Measurements from ENCODE around the gene ENTHD1. TPM values are rescaled to one million over a fixed set of nuclear protein-coding genes. Genes with fewer than 3 reads are reported as not detected.

ENTHD1 gene
- total RNA-seq, 1 experiment from 2014 or later = not detected

DNA sequence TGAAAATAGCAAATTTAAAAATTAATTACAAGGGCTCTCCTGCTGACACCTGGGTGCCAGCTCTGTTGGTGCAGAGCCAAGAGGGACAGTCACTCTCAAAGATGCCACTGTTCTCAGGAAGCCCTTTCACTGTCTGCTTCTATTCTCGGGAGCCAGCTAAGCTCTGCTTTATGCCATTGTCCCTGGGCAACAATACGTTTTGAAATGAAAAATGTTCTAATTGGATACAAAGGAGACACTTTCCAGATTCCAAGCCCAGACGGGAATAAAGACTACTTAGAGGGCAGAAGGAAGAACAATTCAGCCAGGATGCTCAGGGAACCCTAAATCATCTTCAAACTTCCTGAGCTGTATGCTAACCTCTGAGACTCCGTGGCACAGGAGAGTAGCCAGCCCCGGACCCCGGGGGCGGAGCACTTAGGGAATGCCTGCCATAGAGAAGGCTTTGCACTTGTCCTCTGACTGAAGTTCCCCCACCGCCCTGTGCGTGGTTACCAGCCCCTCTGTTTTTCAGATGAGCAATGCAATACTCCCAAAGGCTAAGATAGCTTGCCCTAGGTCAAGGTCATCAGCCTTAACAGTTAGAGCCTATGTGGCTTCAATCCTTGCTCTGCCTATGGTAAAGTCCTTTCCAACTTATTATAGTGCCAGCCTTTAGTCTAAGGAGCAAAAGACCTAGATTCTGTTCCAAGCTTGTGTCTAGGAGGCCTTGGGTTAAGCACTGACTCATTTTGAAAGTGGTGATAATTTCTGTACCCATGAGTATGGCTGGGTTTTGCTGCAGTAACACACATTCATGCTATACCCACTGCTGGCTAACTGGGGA lies 172.1 kb downstream of the ENTHD1 start:
- Histone ChIP-seq H3K4me1 (peaks cover 16% of the 10 kb centered on the region), H3K4me3 (ENCODE audit: low read depth, low read length) (no peak overlapping the region), H3K27me3 (replicated peaks; ENCODE audit: control insufficient read depth, insufficient read depth, low read length) (no peaks in the 10 kb centered on the region), H3K36me3 (ENCODE audit: control insufficient read depth, insufficient read depth, low read length) (no peaks in the 10 kb centered on the region; the same call in 1 of the 2 replicates), H3K9me3 (no peaks in the 10 kb centered on the region)
- Mint-ChIP-seq H3K4me3 (ENCODE audit: unreplicated experiment) (no peak overlapping the region), H3K27ac (ENCODE audit: unreplicated experiment) (no peak overlapping the region), H3K4me1 (ENCODE audit: low read depth, unreplicated experiment) (peaks cover 12% of the 10 kb centered on the region), H3K36me3 (ENCODE audit: insufficient read depth, unreplicated experiment) (no peaks in the 10 kb centered on the region), H3K9me3 (ENCODE audit: unreplicated experiment) (no peaks in the 10 kb centered on the region), H3K27me3 (ENCODE audit: insufficient read depth, unreplicated experiment) (no peaks in the 10 kb centered on the region)
- intact Hi-C loops (cut with micrococcal nuclease; ENCODE audit: unreplicated experiment) = loop anchor here (10.0 kb wide), 1 partner anchor 167 kb away; no protein-coding TSS in a partner anchor
- DNase-seq = no peak
- BruUV-seq (replicated peaks) = no TSS peak
- no peak for TF ChIP-seq CTCF (IDR thresholded peaks at IDR 0.05; ENCODE audit: insufficient read depth in 1 of 2, low read depth in 1 of 2, low read length in 1 of 2, severe bottlenecking in 1 of 2, unreplicated experiment in 1 of 2)
- ChIA-PET CTCF (no interaction called here), POLR2A (no interaction called here)

DNA sequence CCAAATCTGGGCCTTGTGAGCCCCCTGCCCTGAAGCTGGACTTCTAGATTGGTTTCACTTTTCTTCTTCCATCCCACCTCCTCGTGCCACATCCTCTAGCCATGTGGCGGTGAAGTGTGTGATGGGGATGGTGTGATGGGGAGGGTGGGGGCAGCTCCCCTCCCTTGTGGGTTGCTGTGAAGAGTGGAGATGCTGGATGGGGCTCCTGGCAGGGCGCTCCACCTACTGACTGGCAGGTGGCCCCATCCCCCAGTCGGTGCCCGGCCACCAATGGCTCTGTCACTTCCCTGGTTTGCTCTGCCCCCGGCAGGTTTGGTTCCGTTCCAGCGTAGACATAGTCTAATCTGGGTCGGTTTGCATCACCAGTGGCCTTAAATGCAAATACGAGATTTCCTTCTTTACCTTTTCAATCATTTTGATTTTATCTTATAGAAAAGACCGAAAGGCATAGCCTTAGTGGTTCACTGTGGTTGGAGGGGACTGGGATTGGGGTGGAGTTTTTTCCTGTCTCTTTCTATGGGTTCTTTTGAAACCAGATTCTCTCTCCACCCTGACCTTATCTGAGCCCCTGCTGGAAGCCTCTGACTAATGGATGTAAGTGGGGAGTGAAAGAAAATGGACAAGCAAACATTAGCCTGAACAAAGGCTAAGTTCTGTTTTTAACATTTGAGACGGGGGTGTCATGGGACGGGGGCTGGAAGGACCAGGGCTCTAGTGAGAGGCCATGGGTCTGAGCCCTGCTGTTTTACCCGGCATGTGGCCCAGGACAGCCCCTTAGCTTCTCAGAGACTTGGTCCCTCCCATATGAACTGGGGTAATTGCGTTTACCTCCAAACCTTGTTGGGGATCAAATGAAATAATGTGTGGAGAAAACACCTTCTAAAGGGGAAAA lies 173.8 kb downstream of the ENTHD1 start:
- intact Hi-C loops (cut with micrococcal nuclease; ENCODE audit: unreplicated experiment) = loop anchor here (10.0 kb wide), 1 partner anchor 165 kb away; no protein-coding TSS in a partner anchor
- H3K27ac Mint-ChIP-seq (ENCODE audit: unreplicated experiment) = no peak overlapping the region
- TF ChIP-seq CTCF (IDR thresholded peaks at IDR 0.05; ENCODE audit: insufficient read depth in 1 of 2, low read depth in 1 of 2, low read length in 1 of 2, severe bottlenecking in 1 of 2, unreplicated experiment in 1 of 2) = no peak
- H3K4me3 Mint-ChIP-seq (ENCODE audit: unreplicated experiment) = no peak overlapping the region
- no peaks in the 10 kb centered on the region for H3K27me3 Mint-ChIP-seq (ENCODE audit: insufficient read depth, unreplicated experiment)
- CTCF ChIA-PET = no interaction called here
- Histone ChIP-seq H3K36me3 (ENCODE audit: control insufficient read depth, insufficient read depth, low read length) (no peaks in the 10 kb centered on the region; the same call in 1 of the 2 replicates), H3K27me3 (replicated peaks; ENCODE audit: control insufficient read depth, insufficient read depth, low read length) (no peaks in the 10 kb centered on the region), H3K4me3 (ENCODE audit: low read depth, low read length) (no peak overlapping the region), H3K9me3 (no peaks in the 10 kb centered on the region), H3K4me1 (peaks cover 16% of the 10 kb centered on the region)
- DNase-seq = no peak
- POLR2A ChIA-PET = no interaction called here
- H3K4me1 Mint-ChIP-seq (ENCODE audit: low read depth, unreplicated experiment) = peaks cover 12% of the 10 kb centered on the region
- BruUV-seq (replicated peaks) = no TSS peak
- no peaks in the 10 kb centered on the region for H3K9me3 Mint-ChIP-seq (ENCODE audit: unreplicated experiment)
- no peaks in the 10 kb centered on the region for H3K36me3 Mint-ChIP-seq (ENCODE audit: insufficient read depth, unreplicated experiment)

- Histone ChIP-seq H3K27me3 (replicated peaks; ENCODE audit: control insufficient read depth, insufficient read depth, low read length) (no peaks in the 10 kb centered on the region), H3K36me3 (ENCODE audit: control insufficient read depth, insufficient read depth, low read length) (no peaks in the 10 kb centered on the region), H3K4me3 (ENCODE audit: low read depth, low read length) (no peak overlapping the region), H3K4me1 (peaks cover 9% of the 10 kb centered on the region), H3K9me3 (no peaks in the 10 kb centered on the region)
- Mint-ChIP-seq H3K27ac (ENCODE audit: unreplicated experiment) (no peak overlapping the region), H3K36me3 (ENCODE audit: insufficient read depth, unreplicated experiment) (no peaks in the 10 kb centered on the region), H3K4me1 (ENCODE audit: low read depth, unreplicated experiment) (peaks cover 7% of the 10 kb centered on the region), H3K27me3 (ENCODE audit: insufficient read depth, unreplicated experiment) (no peaks in the 10 kb centered on the region), H3K4me3 (ENCODE audit: unreplicated experiment) (no peak overlapping the region), H3K9me3 (ENCODE audit: unreplicated experiment) (no peaks in the 10 kb centered on the region)
- CTCF ChIA-PET = no interaction called here
- POLR2A ChIA-PET = no interaction called here
- intact Hi-C loops (cut with micrococcal nuclease; ENCODE audit: unreplicated experiment) = no loop called here
- no peak for DNase-seq
- no TSS peak for BruUV-seq (replicated peaks)
- no peak for TF ChIP-seq CTCF (IDR thresholded peaks at IDR 0.05; ENCODE audit: insufficient read depth in 1 of 2, low read depth in 1 of 2, low read length in 1 of 2, severe bottlenecking in 1 of 2, unreplicated experiment in 1 of 2)
These were observed 174.6 kb downstream of the ENTHD1 start for GRCh38 chr22:39718921-39719475.

Data from Caco-2 (cell line).